Spleen (tissue), 7 donors: Measurements from ENCODE around the gene SNRPA.

Experiments used
- POLR2A ChIP-seq, 3 donors: fragments of 450-650 bp; IDR thresholded peaks; one replicate each; pipeline ENCODE4 v1.5.1; 2017; ENCODE audit warnings: antibody characterized with exemption in 3 of 3, mild to moderate bottlenecking in 1 of 3
- POLR2AphosphoS5 ChIP-seq, 3 donors: sonication (generic); formaldehyde crosslinking; IDR thresholded peaks; one replicate each; pipeline ENCODE4 v1.5.1; 2017; ENCODE audit warnings: antibody characterized with exemption in 3 of 3
- TF ChIP-seq, protein P1 (sequence below), 11 experiments: fragments of 200-600 bp in 7 of 11; fragments of 450-650 bp in 4 of 11; sonication (generic) in 4 of 11; IDR thresholded peaks in 8 of 11; conservative IDR thresholded peaks in 3 of 11; 1 replicate in 7 of 11; 2 replicates in 4 of 11; pipeline versions ENCODE4 v1.4.0 to v1.8.0; 2016 to 2021; ENCODE audit warnings: antibody characterized with exemption in 11 of 11, inconsistent platforms in 4 of 11, mild to moderate bottlenecking in 1 of 11
- donor health status: DM: no; HTN: no; CAD: no; lungs with moderate emphysema.
- donor health status: DM: no; HTN: no; CAD: no.
- donor health status: DM: no; HTN: no; CAD: no.

DNA sequence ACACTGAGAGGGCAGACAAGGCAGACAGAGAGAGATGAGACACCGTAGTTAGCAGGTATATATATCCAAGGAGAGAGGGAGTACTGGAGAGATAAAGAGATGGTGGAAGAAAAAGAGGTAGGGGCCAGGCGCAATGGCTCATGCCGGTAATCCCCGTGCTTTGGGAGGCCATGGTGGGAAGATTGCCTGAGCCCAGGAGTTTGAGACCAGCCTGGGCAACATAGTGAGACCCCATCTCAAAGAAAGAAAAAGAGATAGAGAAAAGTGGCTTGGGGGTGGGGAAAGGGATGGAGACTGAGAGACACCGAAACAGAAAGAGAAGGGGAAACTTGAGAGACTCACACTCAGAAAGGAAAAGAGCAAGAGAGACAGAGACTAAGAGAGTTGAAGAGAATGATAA is 29.6 kb downstream of the SNRPA start:
- TF ChIP-seq, protein P1, sequence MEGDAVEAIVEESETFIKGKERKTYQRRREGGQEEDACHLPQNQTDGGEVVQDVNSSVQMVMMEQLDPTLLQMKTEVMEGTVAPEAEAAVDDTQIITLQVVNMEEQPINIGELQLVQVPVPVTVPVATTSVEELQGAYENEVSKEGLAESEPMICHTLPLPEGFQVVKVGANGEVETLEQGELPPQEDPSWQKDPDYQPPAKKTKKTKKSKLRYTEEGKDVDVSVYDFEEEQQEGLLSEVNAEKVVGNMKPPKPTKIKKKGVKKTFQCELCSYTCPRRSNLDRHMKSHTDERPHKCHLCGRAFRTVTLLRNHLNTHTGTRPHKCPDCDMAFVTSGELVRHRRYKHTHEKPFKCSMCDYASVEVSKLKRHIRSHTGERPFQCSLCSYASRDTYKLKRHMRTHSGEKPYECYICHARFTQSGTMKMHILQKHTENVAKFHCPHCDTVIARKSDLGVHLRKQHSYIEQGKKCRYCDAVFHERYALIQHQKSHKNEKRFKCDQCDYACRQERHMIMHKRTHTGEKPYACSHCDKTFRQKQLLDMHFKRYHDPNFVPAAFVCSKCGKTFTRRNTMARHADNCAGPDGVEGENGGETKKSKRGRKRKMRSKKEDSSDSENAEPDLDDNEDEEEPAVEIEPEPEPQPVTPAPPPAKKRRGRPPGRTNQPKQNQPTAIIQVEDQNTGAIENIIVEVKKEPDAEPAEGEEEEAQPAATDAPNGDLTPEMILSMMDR (IDR thresholded peaks at IDR 0.05 in 8 of 11, conservative IDR thresholded peaks at IDR 0.05 in 3 of 11) = no peak
- no peak for TF ChIP-seq POLR2A (IDR thresholded peaks at IDR 0.05)
- no peak for TF ChIP-seq POLR2AphosphoS5 (IDR thresholded peaks at IDR 0.05)
